Keratinocyte (primary cell): ENCODE data around the gene EIF3L. TPM values are rescaled to one million over a fixed set of nuclear protein-coding genes. Genes with fewer than 3 reads are reported as not detected.

Source experiments
- DNase-seq: peaks from one replicate; pipeline ENCODE4 v3.0.0-alpha.2; 2011; ENCODE audit warnings: low read depth, missing footprints, low spot score
- FAIRE-seq: peaks from 2 replicates; lab custom pipeline; 2011; peaks lifted over from hg19 to GRCh38; lab: Jason Lieb, UNC
- H2AFZ ChIP-seq: 2 replicates; pipeline ENCODE4 v1.6.0; 2012; ENCODE audit warnings: low read length, control low read depth, inconsistent platforms; ENCODE audit not compliant: control insufficient read depth
- H3K27ac ChIP-seq: 2 replicates; pipeline ENCODE4 v1.5.1; 2011; ENCODE audit warnings: low read length; ENCODE audit not compliant: control insufficient read depth, insufficient read depth
- H3K27me3 ChIP-seq: 3 replicates; pipeline ENCODE4 v1.6.0; 2011; ENCODE audit warnings: low read length; ENCODE audit not compliant: control insufficient read depth, insufficient read depth; ENCODE audit errors: extremely low read depth
- H3K36me3 ChIP-seq, 2 experiments: 2 replicates in 1 of 2; 3 replicates in 1 of 2; pipeline ENCODE4 v1.5.1; 2011; ENCODE audit warnings: low read length in 2 of 2, mild to moderate bottlenecking in 1 of 2; ENCODE audit not compliant: control insufficient read depth in 2 of 2, insufficient read depth in 2 of 2; ENCODE audit errors: extremely low read depth in 1 of 2
- H3K4me1 ChIP-seq: 3 replicates; pipeline ENCODE4 v1.5.1; 2011; ENCODE audit warnings: low read length; ENCODE audit not compliant: control insufficient read depth, insufficient read depth; ENCODE audit errors: extremely low read depth
- H3K4me2 ChIP-seq: 3 replicates; pipeline ENCODE4 v1.6.0; 2011; ENCODE audit warnings: low read depth, low read length; ENCODE audit not compliant: control insufficient read depth, insufficient read depth; ENCODE audit errors: extremely low read depth
- H3K4me3 ChIP-seq, 3 experiments: fragments of 200-600 bp in 1 of 3; sonication (generic) in 1 of 3; 2 replicates in 2 of 3; 3 replicates in 1 of 3; pipeline ENCODE4 v1.5.1; 2011 to 2016; ENCODE audit warnings: low read length in 3 of 3, mild to moderate bottlenecking in 3 of 3, control low read depth in 2 of 3, inconsistent platforms in 1 of 3, low read depth in 1 of 3, mixed read lengths in 1 of 3, mixed run types in 1 of 3, moderate library complexity in 1 of 3; ENCODE audit not compliant: control insufficient read depth in 2 of 3, insufficient read depth in 2 of 3; ENCODE audit errors: extremely low read depth in 1 of 3
- H3K79me2 ChIP-seq: 2 replicates; pipeline ENCODE4 v1.6.0; 2012; ENCODE audit warnings: low read length; ENCODE audit not compliant: control insufficient read depth, insufficient read depth
- H3K9ac ChIP-seq: 3 replicates; pipeline ENCODE4 v1.6.0; 2011; ENCODE audit warnings: low read length; ENCODE audit not compliant: control insufficient read depth, insufficient read depth; ENCODE audit errors: extremely low read depth
- H3K9me1 ChIP-seq: 3 replicates; pipeline ENCODE4 v1.6.0; 2011; ENCODE audit warnings: low read length; ENCODE audit not compliant: control insufficient read depth, insufficient read depth; ENCODE audit errors: extremely low read depth
- H3K9me3 ChIP-seq: 2 replicates; pipeline ENCODE4 v1.5.1; 2012; ENCODE audit warnings: low read depth, low read length; ENCODE audit not compliant: control insufficient read depth
- H4K20me1 ChIP-seq: 3 replicates; pipeline ENCODE4 v1.6.0; 2011; ENCODE audit warnings: low read length; ENCODE audit not compliant: control insufficient read depth, insufficient read depth; ENCODE audit errors: extremely low read depth
- EZH2 ChIP-seq: IDR thresholded peaks from one replicate; pipeline ENCODE4 v1.6.1; 2012; ENCODE audit warnings: inconsistent platforms, mild to moderate bottlenecking, low read length, moderate library complexity
- dilution Hi-C: fragments of 300-500 bp; cut with MboI; formaldehyde crosslinking; loops from one replicate; pipeline ENCODE4 v1.7.0; 2020; ENCODE audit warnings: low sequenced_read_pairs; ENCODE audit not compliant: extremely low pct_ligation_motif_present
- polyA plus RNA-seq, 5 experiments: library from polyadenylated mRNA; depleted of rRNA in 3 of 5; stranded (reverse) in 3 of 5; stranded (forward) in 1 of 5; unstranded in 1 of 5; fragments of >200 nt; gene quantifications; 1 replicate in 1 of 5; 2 replicates in 3 of 5; 3 replicates in 1 of 5; pipeline versions ENCODE4 v1.2.1 to v1.2.3, GENCODE V29; 2011 to 2012; ENCODE audit warnings: missing spikeins in 2 of 5, low read depth in 1 of 5, low replicate concordance in 1 of 5
- TF ChIP-seq, protein P1 (sequence below), 3 experiments: IDR thresholded peaks in 1 of 3; conservative IDR thresholded peaks in 1 of 3; optimal IDR thresholded peaks in 1 of 3; 2 replicates in 2 of 3; 3 replicates in 1 of 3; pipeline versions ENCODE3 to v1.5.1; 2011; ENCODE audit warnings: low read length in 3 of 3, mild to moderate bottlenecking in 3 of 3, moderate library complexity in 2 of 3, control low read depth in 1 of 3, inconsistent platforms in 1 of 3; ENCODE audit not compliant: insufficient read depth in 2 of 3; ENCODE audit errors: extremely low read depth in 1 of 3

The EIF3L gene
- polyA plus RNA-seq, 1 donor (not counting 4 experiments of a cell fraction or from before 2014, with no cell fraction given): 639 TPM

DNA sequence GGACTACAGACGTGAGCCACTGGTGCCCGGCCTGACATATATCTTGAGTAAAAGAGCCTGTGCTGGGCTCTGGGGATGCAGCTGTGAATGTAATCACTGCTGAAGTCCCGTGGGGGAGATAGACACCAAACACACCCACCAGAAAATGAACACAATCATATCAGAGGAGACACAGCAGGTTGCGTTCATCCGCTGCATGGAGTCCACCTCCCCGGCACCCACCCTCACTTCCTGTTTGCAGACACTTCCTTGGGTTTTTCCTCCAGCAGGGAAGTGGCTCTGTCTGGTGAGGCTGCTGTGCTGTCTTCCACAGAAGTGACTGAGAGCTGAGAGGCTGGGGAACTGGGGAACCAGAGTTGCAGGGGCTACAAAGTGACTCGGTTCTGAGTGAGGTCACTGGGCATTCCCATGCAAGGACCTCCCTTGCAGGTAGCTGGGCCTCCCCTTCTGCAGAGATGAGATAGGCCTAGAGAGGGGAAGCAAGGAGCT lies 64.1 kb downstream of the EIF3L start:
- Histone ChIP-seq H2AFZ (no peak overlapping the region), H3K79me2 (peaks cover 82% of the 10 kb centered on the region), H3K9me1 (peaks cover 3% of the 10 kb centered on the region), H3K9me3 (no peaks in the 10 kb centered on the region), H3K27ac (no peak overlapping the region), H3K36me3 (peaks cover 61 to 66% of the 10 kb centered on the region in 2 experiments), H3K9ac (no peak overlapping the region), H4K20me1 (peaks cover 21% of the 10 kb centered on the region), H3K4me3 (no peak overlapping the region), H3K4me2 (no peak overlapping the region), H3K4me1 (peaks cover 29% of the 10 kb centered on the region), H3K27me3 (no peaks in the 10 kb centered on the region)
- dilution Hi-C loops: no loop called here
- TF ChIP-seq EZH2: no peak
- TF ChIP-seq, protein P1, sequence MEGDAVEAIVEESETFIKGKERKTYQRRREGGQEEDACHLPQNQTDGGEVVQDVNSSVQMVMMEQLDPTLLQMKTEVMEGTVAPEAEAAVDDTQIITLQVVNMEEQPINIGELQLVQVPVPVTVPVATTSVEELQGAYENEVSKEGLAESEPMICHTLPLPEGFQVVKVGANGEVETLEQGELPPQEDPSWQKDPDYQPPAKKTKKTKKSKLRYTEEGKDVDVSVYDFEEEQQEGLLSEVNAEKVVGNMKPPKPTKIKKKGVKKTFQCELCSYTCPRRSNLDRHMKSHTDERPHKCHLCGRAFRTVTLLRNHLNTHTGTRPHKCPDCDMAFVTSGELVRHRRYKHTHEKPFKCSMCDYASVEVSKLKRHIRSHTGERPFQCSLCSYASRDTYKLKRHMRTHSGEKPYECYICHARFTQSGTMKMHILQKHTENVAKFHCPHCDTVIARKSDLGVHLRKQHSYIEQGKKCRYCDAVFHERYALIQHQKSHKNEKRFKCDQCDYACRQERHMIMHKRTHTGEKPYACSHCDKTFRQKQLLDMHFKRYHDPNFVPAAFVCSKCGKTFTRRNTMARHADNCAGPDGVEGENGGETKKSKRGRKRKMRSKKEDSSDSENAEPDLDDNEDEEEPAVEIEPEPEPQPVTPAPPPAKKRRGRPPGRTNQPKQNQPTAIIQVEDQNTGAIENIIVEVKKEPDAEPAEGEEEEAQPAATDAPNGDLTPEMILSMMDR (optimal IDR thresholded peaks at IDR 0.05 in 1 of 3, IDR thresholded peaks at IDR 0.05 in 1 of 3, conservative IDR thresholded peaks at IDR 0.05 in 1 of 3; ENCODE audit: extremely low read depth in 1 of 3, insufficient read depth in 2 of 3, low read length in 3 of 3): no peak
- FAIRE-seq (no peak), DNase-seq (no peak)

- Histone ChIP-seq H3K9me3 (no peaks in the 10 kb centered on the region), H3K27ac (no peak overlapping the region), H3K36me3 (peaks cover 57 to 63% of the 10 kb centered on the region in 2 experiments), H3K9ac (no peak overlapping the region), H3K9me1 (no peaks in the 10 kb centered on the region), H3K4me1 (peaks cover 3% of the 10 kb centered on the region), H3K4me3 (no peak overlapping the region), H3K79me2 (peaks cover 69% of the 10 kb centered on the region), H3K27me3 (no peaks in the 10 kb centered on the region), H2AFZ (no peak overlapping the region), H3K4me2 (no peak overlapping the region), H4K20me1 (peaks cover 9% of the 10 kb centered on the region)
- FAIRE-seq (no peak), DNase-seq (no peak)
- no peak for TF ChIP-seq EZH2
- TF ChIP-seq, protein P1 (optimal IDR thresholded peaks at IDR 0.05 in 1 of 3, IDR thresholded peaks at IDR 0.05 in 1 of 3, conservative IDR thresholded peaks at IDR 0.05 in 1 of 3; ENCODE audit: extremely low read depth in 1 of 3, insufficient read depth in 2 of 3, low read length in 3 of 3): no peak
- dilution Hi-C loops: no loop called here
Observed at GRCh38 chr22:37916311-37916710, 67.1 kb downstream of the EIF3L start.
